Measurements from ENCODE around the gene C22orf39.

Gene C22orf39

GRCh38 chr22:19430890-19431541 is 16.5 kb downstream of the C22orf39 start:
- peak; percentile 66 for DNase-seq (ENCODE audit: low spot score)

GRCh38 chr22:19429950-19430889 is 17.3 kb downstream of the C22orf39 start:
- no peak for DNase-seq (ENCODE audit: low spot score)

- DNase-seq (ENCODE audit: low spot score), result no peak
Measured at GRCh38 chr22:19424186-19424500, 23.4 kb downstream of the C22orf39 start.

GRCh38 chr22:19422440-19423301 is 24.8 kb downstream of the C22orf39 start:
- DNase-seq (ENCODE audit: low spot score), result no peak

- DNase-seq (ENCODE audit: low spot score), result no peak
Measured at GRCh38 chr22:19420321-19420720, 27.2 kb downstream of the C22orf39 start.

- DNase-seq (ENCODE audit: low spot score), result no peak
Measured at GRCh38 chr22:19419464-19420178, 27.9 kb downstream of the C22orf39 start.

GRCh38 chr22:19419086-19419463 is 28.4 kb downstream of the C22orf39 start:
- no peak for DNase-seq (ENCODE audit: low spot score)

- DNase-seq (ENCODE audit: low spot score), result no peak
Measured at GRCh38 chr22:19412923-19413322, 34.6 kb downstream of the C22orf39 start.

- DNase-seq (ENCODE audit: low spot score), result no peak
Measured at GRCh38 chr22:19412478-19412877, 35.0 kb downstream of the C22orf39 start.

GRCh38 chr22:19411690-19412045 is 35.8 kb downstream of the C22orf39 start:
- no peak for DNase-seq (ENCODE audit: low spot score)

GRCh38 chr22:19410941-19411689 is 36.4 kb downstream of the C22orf39 start:
- DNase-seq (ENCODE audit: low spot score), result no peak

- DNase-seq (ENCODE audit: low spot score), result no peak
Measured at GRCh38 chr22:19407649-19408606, 39.6 kb downstream of the C22orf39 start.

- DNase-seq (ENCODE audit: low spot score), result no peak
Measured at GRCh38 chr22:19406846-19407245, 40.7 kb downstream of the C22orf39 start.

GRCh38 chr22:19406281-19406811 is 41.2 kb downstream of the C22orf39 start:
- no peak for DNase-seq (ENCODE audit: low spot score)

GRCh38 chr22:19405652-19406051 is 41.9 kb downstream of the C22orf39 start:
- no peak for DNase-seq (ENCODE audit: low spot score)

GRCh38 chr22:19405133-19405532 is 42.4 kb downstream of the C22orf39 start:
- no peak for DNase-seq (ENCODE audit: low spot score)

GRCh38 chr22:19404676-19405075 is 42.8 kb downstream of the C22orf39 start:
- DNase-seq (ENCODE audit: low spot score), result no peak

GRCh38 chr22:19402642-19403191 is 44.8 kb downstream of the C22orf39 start:
- no peak for DNase-seq (ENCODE audit: low spot score)

- DNase-seq (ENCODE audit: low spot score), result no peak
Measured at GRCh38 chr22:19401483-19401882, 46.0 kb downstream of the C22orf39 start.

Data from ecto neural progenitor cell (in vitro differentiated cells).